A549 (cell line): ENCODE measurements around the gene KCNB1. TPM values are rescaled to one million over a fixed set of nuclear protein-coding genes. Genes with fewer than 3 reads are reported as not detected.

Source experiments
- ATAC-seq, 2 experiments: fragments of 200-7000 bp in 1 of 2; fragments of >200 bp in 1 of 2; cut with Nextera tagmentation in 1 of 2; cut with Tn5 transposase in 1 of 2; 3 replicates each; pipeline versions ENCODE4 v1.8.0 to v1.9.1; 2018 to 2020; ENCODE audit warnings: mild to moderate bottlenecking in 1 of 2, moderate library complexity in 1 of 2
- CTCF ChIA-PET: fragments of 300-600 bp; sonication (Branson Sonifier 250); formaldehyde crosslinking; extraction: SDS; loops from one replicate; lab custom pipeline; 2021; ENCODE audit warnings: antibody characterized with exemption, inconsistent platforms; lab: Yijun Ruan, JAX
- POLR2A ChIA-PET: fragments of 350-600 bp; formaldehyde crosslinking; extraction: SDS; loops from one replicate; lab custom pipeline; 2021; ENCODE audit warnings: antibody characterized with exemption, inconsistent platforms; lab: Yijun Ruan, JAX
- DNase-seq, 2 experiments: peaks; one replicate each; pipeline versions ENCODE4 v3.0.0 to v3.0.0-alpha.2; 2011 to 2016; ENCODE audit warnings: low read depth in 1 of 2, low spot score in 1 of 2
- FAIRE-seq: peaks from 2 replicates; lab custom pipeline; 2011; peaks lifted over from hg19 to GRCh38; lab: Jason Lieb, UNC
- H3K27ac ChIP-seq, 2 experiments: fragments of >200 bp; sonication (Bioruptor Twin); formaldehyde crosslinking; 3 replicates each; pipeline ENCODE4 v1.5.1; 2016 to 2017
- H3K4me1 ChIP-seq: fragments of >200 bp; sonication (Bioruptor Twin); formaldehyde crosslinking; 3 replicates; pipeline ENCODE4 v1.6.1; 2016
- H3K4me2 ChIP-seq: fragments of >200 bp; sonication (Bioruptor Twin); formaldehyde crosslinking; 3 replicates; pipeline ENCODE4 v1.6.1; 2016
- H3K4me3 ChIP-seq: fragments of >200 bp; sonication (Bioruptor Twin); formaldehyde crosslinking; 3 replicates; pipeline ENCODE4 v1.5.1; 2016
- H3K9me3 ChIP-seq: fragments of >200 bp; sonication (Bioruptor Twin); formaldehyde crosslinking; 3 replicates; pipeline ENCODE4 v1.6.1; 2016
- EP300 ChIP-seq, 2 experiments: fragments of >200 bp; sonication (Bioruptor Twin); formaldehyde crosslinking; IDR thresholded peaks; 2 replicates in 1 of 2; 3 replicates in 1 of 2; pipeline ENCODE4 v1.6.1; 2016 to 2017
- FOSL2 ChIP-seq, 2 experiments: fragments of 450-650 bp in 1 of 2; fragments of >200 bp in 1 of 2; sonication (Bioruptor Twin) in 1 of 2; formaldehyde crosslinking; IDR thresholded peaks; 2 replicates each; pipeline versions ENCODE4 v1.5.0 to v1.6.1; 2016 to 2020; ENCODE audit warnings: mild to moderate bottlenecking in 1 of 2, moderate library complexity in 1 of 2
- FOXS1 ChIP-seq: fragments of 250-450 bp; sonication (Bioruptor Pico); IDR thresholded peaks from 2 replicates; pipeline ENCODE4 v1.5.0; 2020; ENCODE audit warnings: mild to moderate bottlenecking, moderate library complexity
- GATA3 ChIP-seq: IDR thresholded peaks from 2 replicates; pipeline ENCODE4 v1.6.1; 2012; ENCODE audit warnings: borderline replicate concordance
- HDAC2 ChIP-seq: fragments of 200-600 bp; sonication (generic); IDR thresholded peaks from 2 replicates; pipeline ENCODE4 v1.6.1; 2016
- HEYL ChIP-seq: fragments of 250-450 bp; sonication (Bioruptor Pico); IDR thresholded peaks from 2 replicates; pipeline ENCODE4 v1.8.0; 2021; ENCODE audit warnings: mild to moderate bottlenecking, moderate library complexity
- KDM5A ChIP-seq: fragments of 200-600 bp; sonication (generic); IDR thresholded peaks from 2 replicates; pipeline ENCODE4 v1.6.1; 2016; ENCODE audit warnings: antibody characterized with exemption, mild to moderate bottlenecking
- MAFK ChIP-seq: fragments of 450-650 bp; IDR thresholded peaks from 2 replicates; pipeline ENCODE4 v1.6.1; 2014; ENCODE audit not compliant: partially characterized antibody
- MAZ ChIP-seq: fragments of 150-350 bp; IDR thresholded peaks from 2 replicates; pipeline ENCODE4 v1.6.1; 2014; ENCODE audit warnings: antibody characterized with exemption, low read depth, low read length, borderline replicate concordance
- PHF8 ChIP-seq: fragments of 200-600 bp; sonication (generic); IDR thresholded peaks from 2 replicates; pipeline ENCODE4 v1.6.1; 2016; ENCODE audit warnings: low read depth, mild to moderate bottlenecking, antibody characterized with exemption, moderate library complexity, borderline replicate concordance
- POLR2A ChIP-seq: IDR thresholded peaks from 2 replicates; pipeline ENCODE4 v1.6.1; 2012; ENCODE audit warnings: mild to moderate bottlenecking, low read length
- RAD21 ChIP-seq, 2 experiments: fragments of >200 bp in 1 of 2; sonication (Bioruptor Twin) in 1 of 2; formaldehyde crosslinking in 1 of 2; IDR thresholded peaks in 1 of 2; conservative IDR thresholded peaks in 1 of 2; 2 replicates in 1 of 2; 3 replicates in 1 of 2; pipeline ENCODE4 v1.6.1; 2012 to 2018; ENCODE audit warnings: inconsistent platforms in 1 of 2
- RARB ChIP-seq: fragments of 250-450 bp; sonication (Bioruptor Pico); IDR thresholded peaks from 2 replicates; pipeline ENCODE4 v1.8.0; 2021; ENCODE audit warnings: mild to moderate bottlenecking, moderate library complexity
- RNF2 ChIP-seq: fragments of 200-600 bp; sonication (generic); IDR thresholded peaks from 2 replicates; pipeline ENCODE4 v1.6.1; 2016; ENCODE audit warnings: low read depth, mild to moderate bottlenecking, antibody characterized with exemption, moderate library complexity, borderline replicate concordance
- SMC3 ChIP-seq: fragments of >200 bp; sonication (Bioruptor Twin); formaldehyde crosslinking; IDR thresholded peaks from 3 replicates; pipeline ENCODE4 v1.6.1; 2018; ENCODE audit warnings: inconsistent platforms
- SREBF2 ChIP-seq: fragments of 450-650 bp; IDR thresholded peaks from 2 replicates; pipeline ENCODE4 v1.6.1; 2014; ENCODE audit warnings: mild to moderate bottlenecking, moderate library complexity
- TFCP2L1 ChIP-seq: fragments of 250-450 bp; sonication (Bioruptor Pico); IDR thresholded peaks from 2 replicates; pipeline ENCODE4 v1.5.0; 2021; ENCODE audit warnings: mild to moderate bottlenecking
- TP53 ChIP-seq: fragments of 250-450 bp; sonication (Bioruptor Pico); IDR thresholded peaks from 2 replicates; pipeline ENCODE4 v1.5.0; 2021; ENCODE audit warnings: mild to moderate bottlenecking, moderate library complexity
- ZC3H11A ChIP-seq: fragments of 450-650 bp; IDR thresholded peaks from 2 replicates; pipeline ENCODE4 v1.6.1; 2014; ENCODE audit warnings: antibody characterized with exemption, mild to moderate bottlenecking
- ZFP36 ChIP-seq: fragments of 450-650 bp; IDR thresholded peaks from 2 replicates; pipeline ENCODE4 v1.6.1; 2014; ENCODE audit warnings: borderline replicate concordance; ENCODE audit not compliant: partially characterized antibody
- WGBS: methylation state at CpG from one replicate; pipeline ENCODE4 v1.1.6; 2017; ENCODE audit errors: missing lambda C conversion rate; 5-methylcytosine and 5-hydroxymethylcytosine counted together
- polyA plus RNA-seq, 4 experiments: library from polyadenylated mRNA; depleted of rRNA in 3 of 4; stranded (reverse); fragments of >200 nt; fragmentation: RNase III in 1 of 4; extraction: RNeasy Plus Mini Kit Qiagen cat#74134 plus additional on column Dnase treatment in 1 of 4; gene quantifications; 2 replicates in 3 of 4; 3 replicates in 1 of 4; pipeline ENCODE4 v1.2.3, GENCODE V29; 2011 to 2017
- TF ChIP-seq, protein P1 (sequence below): fragments of 150-350 bp; IDR thresholded peaks from 2 replicates; pipeline ENCODE4 v1.6.1; 2014; ENCODE audit warnings: low read depth, mild to moderate bottlenecking, low read length
- TF ChIP-seq, protein P2 (sequence below): fragments of 450-650 bp; IDR thresholded peaks from 2 replicates; pipeline ENCODE4 v1.6.1; 2014; ENCODE audit warnings: antibody characterized with exemption
- TF ChIP-seq, protein P3 (sequence below): fragments of >200 bp; sonication (Bioruptor Twin); formaldehyde crosslinking; IDR thresholded peaks from 2 replicates; pipeline ENCODE4 v1.6.1; 2016
- TF ChIP-seq, protein P4 (sequence below): fragments of >200 bp; sonication (Bioruptor Twin); formaldehyde crosslinking; IDR thresholded peaks from 3 replicates; pipeline ENCODE4 v1.5.1; 2016

Gene KCNB1
- polyA plus RNA-seq, 2 of the 4 experiments (the other 2 are of a cell fraction) = 0.12 to 0.28 TPM

DNA sequence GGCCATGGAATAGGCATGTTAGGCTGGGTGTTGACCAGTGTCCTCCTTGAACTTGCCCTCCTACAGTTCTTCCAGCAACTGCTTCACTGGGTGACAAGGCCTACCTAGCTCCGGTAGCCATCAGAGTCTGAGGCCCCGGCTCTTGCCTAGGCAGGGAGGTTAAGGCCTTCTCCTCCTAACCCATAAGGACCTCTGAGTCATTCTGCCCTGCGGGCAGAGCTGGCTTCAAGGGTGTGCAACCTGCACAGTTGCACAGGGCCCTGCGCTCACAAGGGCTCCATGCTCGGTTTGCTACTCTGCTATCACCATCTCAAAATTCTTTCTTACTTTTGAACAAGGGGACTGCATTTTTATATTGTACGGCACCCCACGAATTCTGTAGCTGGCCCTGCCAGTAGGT lies 17.9 kb downstream of the KCNB1 start:
- FAIRE-seq = no peak
- 0 out of 3 replicates have a peak, but pooled peaks cover 7% of the 10 kb centered on the region for H3K4me1 ChIP-seq
- ATAC-seq = no peak
- no peak for DNase-seq
- no peak for TF ChIP-seq ZFP36
- TF ChIP-seq TP53 = no peak
- no peak for TF ChIP-seq GATA3
- no peak for TF ChIP-seq SREBF2
- no peak for TF ChIP-seq HEYL
- no peak for TF ChIP-seq RAD21 (conservative IDR thresholded peaks at IDR 0.05 in 1 of 2, IDR thresholded peaks at IDR 0.05 in 1 of 2)
- no peak for TF ChIP-seq HDAC2
- no peak for TF ChIP-seq ZC3H11A
- no peak for TF ChIP-seq POLR2A
- no peak for TF ChIP-seq MAZ
- no peak for TF ChIP-seq MAFK
- no peak for TF ChIP-seq RARB (CRISPR knock-in tag)
- TF ChIP-seq RNF2 = no peak
- TF ChIP-seq FOSL2 (IDR thresholded peaks at IDR 0.05) = no peak
- TF ChIP-seq FOSL2 (CRISPR knock-in tag; IDR thresholded peaks at IDR 0.05) = no peak
- no peak for TF ChIP-seq TFCP2L1 (CRISPR knock-in tag)
- TF ChIP-seq, protein P1, sequence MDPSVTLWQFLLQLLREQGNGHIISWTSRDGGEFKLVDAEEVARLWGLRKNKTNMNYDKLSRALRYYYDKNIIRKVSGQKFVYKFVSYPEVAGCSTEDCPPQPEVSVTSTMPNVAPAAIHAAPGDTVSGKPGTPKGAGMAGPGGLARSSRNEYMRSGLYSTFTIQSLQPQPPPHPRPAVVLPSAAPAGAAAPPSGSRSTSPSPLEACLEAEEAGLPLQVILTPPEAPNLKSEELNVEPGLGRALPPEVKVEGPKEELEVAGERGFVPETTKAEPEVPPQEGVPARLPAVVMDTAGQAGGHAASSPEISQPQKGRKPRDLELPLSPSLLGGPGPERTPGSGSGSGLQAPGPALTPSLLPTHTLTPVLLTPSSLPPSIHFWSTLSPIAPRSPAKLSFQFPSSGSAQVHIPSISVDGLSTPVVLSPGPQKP = no peak
- TF ChIP-seq, all 56 proteins: peak for 0
- Histone ChIP-seq H3K4me3 (no peak overlapping the region), H3K9me3 (no peaks in the 10 kb centered on the region), H3K4me2 (no peak overlapping the region), H3K27ac (no peak overlapping the region)
- 66% methylated on average over 6 of the region's 7 CpGs for WGBS
- POLR2A ChIA-PET = no interaction called here
- CTCF ChIA-PET = interaction anchor here (0.6 to 4.0 kb wide), 6 partner anchors 10 to 131 kb away, joined by 3 to 21 read pairs (median 5); no protein-coding TSS in a partner anchor

DNA sequence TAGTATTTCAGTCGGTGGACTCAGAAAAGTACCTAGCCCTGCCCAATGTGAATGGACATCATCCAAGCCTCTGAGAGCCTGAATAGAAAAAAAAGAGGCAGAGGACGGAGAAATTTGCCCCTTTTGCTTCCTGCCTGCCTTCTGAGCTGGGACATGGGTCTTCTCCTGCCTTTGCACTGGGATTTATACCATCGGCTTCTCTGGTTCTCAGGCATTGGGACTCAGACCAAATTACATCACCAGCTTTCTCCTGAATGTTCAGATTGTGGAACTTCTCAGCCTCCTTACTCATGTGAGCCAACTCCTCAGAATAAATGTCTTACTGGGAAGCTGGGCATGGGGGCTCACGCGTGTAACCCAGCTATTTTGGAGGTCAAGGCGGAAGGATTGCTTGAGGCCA lies 19.8 kb downstream of the KCNB1 start:
- no peak overlapping the region for H3K27ac ChIP-seq
- POLR2A ChIA-PET = no interaction called here
- TF ChIP-seq RNF2 = no peak
- TF ChIP-seq FOXS1 (CRISPR knock-in tag) = no peak
- no peak for TF ChIP-seq HEYL
- TF ChIP-seq, all 56 proteins: peak for 0
- Histone ChIP-seq H3K4me2 (no peak overlapping the region), H3K4me1 (0 out of 3 replicates have a peak, but pooled peaks cover 7% of the 10 kb centered on the region), H3K4me3 (no peak overlapping the region), H3K9me3 (no peaks in the 10 kb centered on the region)
- no peak for FAIRE-seq
- no peak for ATAC-seq
- WGBS = 75% methylated on average over 6 of the region's 6 CpGs
- CTCF ChIA-PET = interaction anchor here (1.0 to 1.8 kb wide), 5 partner anchors 11 to 78 kb away, joined by 3 to 9 read pairs (median 3); no protein-coding TSS in a partner anchor
- no peak for DNase-seq

DNA sequence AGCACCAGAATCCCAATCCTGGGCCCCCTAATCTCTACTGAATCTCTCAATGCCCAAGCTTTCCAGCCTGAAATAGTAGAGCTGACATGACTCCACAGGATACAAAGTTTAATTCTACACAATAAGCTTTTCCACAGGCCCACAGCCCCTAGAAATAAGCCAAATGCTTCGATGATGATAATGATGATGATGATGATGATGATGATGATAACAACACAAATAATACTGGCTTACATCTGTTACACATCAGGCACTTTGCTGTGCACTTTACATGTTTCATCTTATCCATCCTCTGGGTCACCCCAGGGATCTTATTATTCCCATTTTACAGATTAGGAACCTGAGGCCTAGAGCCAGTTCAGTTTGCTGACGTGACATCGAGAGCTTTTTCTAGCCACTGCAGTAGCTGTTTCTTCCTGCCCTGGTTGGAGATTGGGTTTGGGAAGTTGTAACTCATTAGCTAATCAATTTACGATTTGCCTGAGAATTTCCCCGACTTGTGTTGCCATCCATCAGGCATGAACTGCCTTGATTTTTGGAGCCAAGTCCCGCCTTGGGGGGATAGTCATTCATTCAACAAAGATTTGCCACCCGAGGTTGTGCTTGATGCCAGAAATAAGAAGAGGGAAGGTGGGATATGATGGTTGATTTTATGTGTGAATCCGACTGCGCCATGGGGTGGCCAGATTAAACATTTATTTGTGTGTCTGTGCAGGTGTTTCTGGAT lies 20.4 kb downstream of the KCNB1 start:
- 0 out of 3 replicates have a peak, but pooled peaks cover 7% of the 10 kb centered on the region for H3K4me1 ChIP-seq
- POLR2A ChIA-PET = no interaction called here
- no peak for FAIRE-seq

DNA sequence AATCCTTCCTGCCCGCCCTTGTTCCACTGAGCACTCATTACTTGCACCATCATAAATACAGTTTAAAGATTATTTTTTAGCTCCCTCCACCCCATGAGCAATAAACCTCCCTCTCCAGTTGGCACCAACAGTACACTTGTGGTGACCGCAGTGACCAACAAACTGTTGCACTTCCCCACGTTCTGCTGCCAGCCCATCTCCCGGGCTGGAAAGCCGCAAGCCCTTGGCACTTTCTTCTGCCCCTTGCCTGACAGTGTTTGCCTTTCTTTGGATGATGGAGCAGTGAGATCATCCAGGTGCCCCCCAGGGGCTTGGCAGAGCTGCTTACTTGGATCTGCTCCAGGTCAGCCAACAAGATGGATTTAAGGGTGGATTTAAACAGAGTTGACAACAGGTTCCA lies 21.6 kb downstream of the KCNB1 start:
- Histone ChIP-seq H3K4me3 (no peak overlapping the region), H3K4me2 (no peak overlapping the region), H3K4me1 (0 out of 3 replicates have a peak, but pooled peaks cover 7% of the 10 kb centered on the region), H3K27ac (no peak overlapping the region)
- CTCF ChIA-PET = interaction anchor here (1.6 kb wide), 1 partner anchor 23 kb away, joined by 12 read pairs; no protein-coding TSS in a partner anchor
- no peak for FAIRE-seq
- TF ChIP-seq TP53 (no peak), FOSL2 (IDR thresholded peaks at IDR 0.05) (no peak), FOSL2 (CRISPR knock-in tag; IDR thresholded peaks at IDR 0.05) (no peak), ZFP36 (no peak), HEYL (no peak), EP300 (IDR thresholded peaks at IDR 0.05) (no peak), SMC3 (no peak), PHF8 (no peak), KDM5A (no peak), RAD21 (conservative IDR thresholded peaks at IDR 0.05 in 1 of 2, IDR thresholded peaks at IDR 0.05 in 1 of 2) (no peak)
- TF ChIP-seq, protein P2, sequence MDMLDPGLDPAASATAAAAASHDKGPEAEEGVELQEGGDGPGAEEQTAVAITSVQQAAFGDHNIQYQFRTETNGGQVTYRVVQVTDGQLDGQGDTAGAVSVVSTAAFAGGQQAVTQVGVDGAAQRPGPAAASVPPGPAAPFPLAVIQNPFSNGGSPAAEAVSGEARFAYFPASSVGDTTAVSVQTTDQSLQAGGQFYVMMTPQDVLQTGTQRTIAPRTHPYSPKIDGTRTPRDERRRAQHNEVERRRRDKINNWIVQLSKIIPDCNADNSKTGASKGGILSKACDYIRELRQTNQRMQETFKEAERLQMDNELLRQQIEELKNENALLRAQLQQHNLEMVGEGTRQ = no peak
- TF ChIP-seq, protein P3, sequence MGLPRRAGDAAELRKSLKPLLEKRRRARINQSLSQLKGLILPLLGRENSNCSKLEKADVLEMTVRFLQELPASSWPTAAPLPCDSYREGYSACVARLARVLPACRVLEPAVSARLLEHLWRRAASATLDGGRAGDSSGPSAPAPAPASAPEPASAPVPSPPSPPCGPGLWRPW = no peak
- TF ChIP-seq, protein P4, sequence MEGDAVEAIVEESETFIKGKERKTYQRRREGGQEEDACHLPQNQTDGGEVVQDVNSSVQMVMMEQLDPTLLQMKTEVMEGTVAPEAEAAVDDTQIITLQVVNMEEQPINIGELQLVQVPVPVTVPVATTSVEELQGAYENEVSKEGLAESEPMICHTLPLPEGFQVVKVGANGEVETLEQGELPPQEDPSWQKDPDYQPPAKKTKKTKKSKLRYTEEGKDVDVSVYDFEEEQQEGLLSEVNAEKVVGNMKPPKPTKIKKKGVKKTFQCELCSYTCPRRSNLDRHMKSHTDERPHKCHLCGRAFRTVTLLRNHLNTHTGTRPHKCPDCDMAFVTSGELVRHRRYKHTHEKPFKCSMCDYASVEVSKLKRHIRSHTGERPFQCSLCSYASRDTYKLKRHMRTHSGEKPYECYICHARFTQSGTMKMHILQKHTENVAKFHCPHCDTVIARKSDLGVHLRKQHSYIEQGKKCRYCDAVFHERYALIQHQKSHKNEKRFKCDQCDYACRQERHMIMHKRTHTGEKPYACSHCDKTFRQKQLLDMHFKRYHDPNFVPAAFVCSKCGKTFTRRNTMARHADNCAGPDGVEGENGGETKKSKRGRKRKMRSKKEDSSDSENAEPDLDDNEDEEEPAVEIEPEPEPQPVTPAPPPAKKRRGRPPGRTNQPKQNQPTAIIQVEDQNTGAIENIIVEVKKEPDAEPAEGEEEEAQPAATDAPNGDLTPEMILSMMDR = no peak
- TF ChIP-seq, all 56 proteins: peak for 0
- WGBS = 32% methylated on average over 5 of the region's 5 CpGs
- POLR2A ChIA-PET = no interaction called here
- no peaks in the 10 kb centered on the region for H3K9me3 ChIP-seq
- ATAC-seq (no peak), DNase-seq (no peak)

More for the DNA sequence above, 20.4 kb downstream of the KCNB1 start:
- DNase-seq (no peak), ATAC-seq (no peak)
- H3K27ac ChIP-seq = no peak overlapping the region
- no peak overlapping the region for H3K4me3 ChIP-seq
- 59% methylated on average over 9 of the region's 9 CpGs for WGBS
- no peak for TF ChIP-seq SREBF2
- TF ChIP-seq, all 56 proteins: peak for 0
- CTCF ChIA-PET = interaction anchor here (0.6 to 1.8 kb wide), 5 partner anchors 11 to 808 kb away, joined by 3 to 9 read pairs (median 3); no protein-coding TSS in a partner anchor
- H3K4me2 ChIP-seq = no peak overlapping the region
- no peaks in the 10 kb centered on the region for H3K9me3 ChIP-seq
